Stimulated activated naive CD8-positive, alpha-beta T cell treated with anti-CD3 and anti-CD28 coated beads, Interleukin-15, amount 100 ng/mL, for 72 hours (primary cell): Measurements from ENCODE around the gene CYB5B.

Experiments
- ATAC-seq: fragments of 150-1000 bp; cut with Tn5 transposase; 2 replicates; pipeline ENCODE4 v1.10.0; 2021; ENCODE audit warnings: mild to moderate bottlenecking, moderate library complexity
- DNase-seq, 2 donors: peaks; one replicate each; pipeline ENCODE4 v3.0.0; 2021 to 2022
- H3K27ac Mint-ChIP-seq, 2 donors: one replicate each; pipeline ENCODE4 v1.8.0; 2022; ENCODE audit warnings: mild to moderate bottlenecking in 2 of 2, mixed read lengths in 2 of 2, moderate library complexity in 2 of 2
- H3K27me3 Mint-ChIP-seq: one replicate; pipeline ENCODE4 v1.8.0; 2022; ENCODE audit warnings: mixed read lengths
- H3K4me1 Mint-ChIP-seq: one replicate; pipeline ENCODE4 v1.8.0; 2022; ENCODE audit warnings: mild to moderate bottlenecking, mixed read lengths
- H3K4me3 Mint-ChIP-seq, 2 donors: one replicate each; pipeline ENCODE4 v1.8.0; 2022; ENCODE audit warnings: mild to moderate bottlenecking in 2 of 2, mixed read lengths in 2 of 2, moderate library complexity in 1 of 2
- H3K9me3 Mint-ChIP-seq, 2 donors: one replicate each; pipeline ENCODE4 v1.8.0; 2022; ENCODE audit warnings: mixed read lengths in 2 of 2

Gene CYB5B

DNA sequence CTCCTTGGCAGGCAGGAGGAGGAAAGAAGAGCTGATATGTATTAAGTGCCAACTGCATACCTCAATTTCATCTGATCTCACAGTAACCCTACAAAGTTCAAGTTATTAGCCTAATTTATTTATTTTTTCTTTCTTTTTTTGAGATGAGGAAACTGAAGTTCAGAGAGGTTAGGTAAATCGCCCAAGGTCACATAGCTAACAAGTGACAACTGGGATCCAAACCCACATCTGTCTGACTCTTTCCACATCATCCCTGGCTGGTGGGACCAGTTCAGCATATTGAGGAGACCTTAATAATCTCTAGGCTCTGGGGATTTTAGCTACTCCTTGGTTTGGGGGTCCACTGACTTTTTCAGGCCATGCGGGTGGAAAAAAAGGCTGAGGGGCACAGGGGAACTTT, 60.9 kb downstream of the CYB5B start:
- ATAC-seq: no peak
- Mint-ChIP-seq H3K9me3 (no peaks in the 10 kb centered on the region), H3K4me3 (no peak overlapping the region), H3K27ac (no peak overlapping the region), H3K27me3 (peaks cover 31% of the 10 kb centered on the region), H3K4me1 (peaks cover 9% of the 10 kb centered on the region)
- no peak for DNase-seq

DNA sequence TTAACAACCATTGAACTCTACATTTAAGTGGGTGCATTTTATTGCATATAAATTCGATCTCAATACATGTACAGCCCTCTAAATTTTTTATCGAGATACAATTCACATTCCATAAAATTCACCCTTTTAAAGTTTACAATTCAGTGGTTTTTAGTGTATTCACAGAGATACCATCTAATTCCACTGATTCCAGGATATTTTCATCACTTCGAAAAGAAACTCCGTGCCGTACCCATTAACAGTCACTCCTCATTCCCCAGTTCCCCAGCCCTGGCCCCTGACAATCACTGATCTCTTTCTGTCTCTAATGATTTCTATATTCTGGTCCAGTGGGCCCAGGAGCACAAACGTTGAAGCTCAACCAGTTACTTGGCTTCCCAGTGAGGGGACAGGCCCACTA, 61.4 kb downstream of the CYB5B start:
- peaks cover 6% of the 10 kb centered on the region for H3K4me1 Mint-ChIP-seq
- peaks cover 31% of the 10 kb centered on the region for H3K27me3 Mint-ChIP-seq
- no peaks in the 10 kb centered on the region for H3K9me3 Mint-ChIP-seq
- no peak for DNase-seq
- H3K27ac Mint-ChIP-seq: peak overlapping the region; percentile 4 to 43
- no peak for ATAC-seq
- no peak overlapping the region for H3K4me3 Mint-ChIP-seq

DNA sequence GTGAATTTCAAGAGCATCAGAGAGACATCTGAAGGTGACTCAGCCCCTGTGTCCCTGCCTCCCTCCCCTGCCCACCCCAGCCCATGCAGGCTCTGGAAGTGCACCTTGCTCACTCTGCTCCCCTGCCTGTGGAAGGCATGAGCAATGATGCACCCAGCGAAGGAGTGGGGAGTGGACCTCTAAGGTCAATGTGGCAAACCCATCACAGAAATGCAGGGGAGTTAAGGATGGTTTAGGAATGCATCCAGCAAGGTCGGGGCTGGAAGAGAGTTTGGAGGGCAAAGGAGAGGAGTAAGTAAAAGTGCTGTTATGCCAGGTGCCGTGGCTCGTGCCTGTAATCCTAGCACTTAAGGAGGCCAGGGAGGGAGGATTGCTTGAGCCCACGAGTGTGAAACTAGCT, 61.9 kb downstream of the CYB5B start:
- peaks cover 5% of the 10 kb centered on the region for H3K4me1 Mint-ChIP-seq
- peaks cover 31% of the 10 kb centered on the region for H3K27me3 Mint-ChIP-seq
- DNase-seq: no peak
- ATAC-seq: no peak
- H3K9me3 Mint-ChIP-seq: no peaks in the 10 kb centered on the region
- no peak overlapping the region for H3K4me3 Mint-ChIP-seq
- H3K27ac Mint-ChIP-seq: no peak overlapping the region

DNA sequence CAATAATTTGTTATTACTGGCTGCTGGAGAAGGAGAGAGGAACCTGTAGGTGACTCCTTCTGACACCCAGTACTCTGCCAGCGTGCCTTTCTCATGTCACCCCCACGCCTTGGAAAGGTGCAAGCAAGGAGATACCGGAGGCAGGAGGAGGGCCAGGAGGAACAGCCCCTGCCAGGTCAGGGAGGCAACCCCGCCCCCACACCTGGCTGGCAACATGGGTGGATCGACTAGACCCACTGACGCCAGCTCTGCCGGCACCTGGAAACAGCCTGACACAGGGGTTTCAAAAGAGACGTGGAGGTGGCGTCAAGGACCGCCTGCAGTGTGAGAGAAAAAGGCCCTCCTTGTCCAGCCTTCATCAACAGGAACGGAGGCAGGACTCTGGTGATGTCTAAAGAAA, 62.3 kb downstream of the CYB5B start:
- Mint-ChIP-seq H3K9me3 (no peaks in the 10 kb centered on the region), H3K27ac (no peak overlapping the region), H3K4me3 (no peak overlapping the region), H3K4me1 (peaks cover 2% of the 10 kb centered on the region), H3K27me3 (peaks cover 31% of the 10 kb centered on the region)
- ATAC-seq: no peak
- no peak for DNase-seq

DNA sequence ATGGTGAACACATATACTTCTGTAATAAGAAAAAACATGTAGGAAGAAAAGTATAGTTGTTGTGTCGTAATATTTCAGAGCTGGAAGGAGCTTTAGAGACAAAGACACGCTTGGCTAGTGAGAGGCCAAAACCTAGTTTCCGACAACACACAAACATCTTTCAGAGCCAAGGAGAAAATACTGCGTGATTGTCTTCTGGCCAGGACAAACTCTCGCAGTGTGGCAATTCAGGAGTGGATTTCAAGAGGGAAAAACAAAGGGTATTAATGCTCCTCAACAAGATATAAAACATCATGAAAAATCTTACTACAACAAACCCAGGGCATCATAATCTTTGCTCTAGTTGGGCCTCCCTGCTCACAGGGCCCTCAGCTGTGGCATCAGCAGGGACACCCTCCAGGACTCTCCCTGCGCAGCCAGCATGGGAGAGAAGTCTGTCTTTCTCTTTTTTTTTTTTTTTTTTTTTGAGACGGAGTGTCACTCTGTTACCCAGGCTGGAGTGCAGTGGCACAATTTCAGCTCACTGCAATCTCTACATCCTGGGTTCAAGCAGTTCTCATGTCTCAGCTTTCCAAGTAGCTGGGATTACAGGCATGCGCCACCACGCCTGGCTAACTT, 66.4 kb downstream of the CYB5B start:
- Mint-ChIP-seq H3K9me3 (no peaks in the 10 kb centered on the region), H3K27me3 (peaks cover 13% of the 10 kb centered on the region), H3K27ac (no peak overlapping the region), H3K4me1 (peaks cover 11% of the 10 kb centered on the region), H3K4me3 (no peak overlapping the region)
- ATAC-seq (no peak), DNase-seq (no peak)

DNA sequence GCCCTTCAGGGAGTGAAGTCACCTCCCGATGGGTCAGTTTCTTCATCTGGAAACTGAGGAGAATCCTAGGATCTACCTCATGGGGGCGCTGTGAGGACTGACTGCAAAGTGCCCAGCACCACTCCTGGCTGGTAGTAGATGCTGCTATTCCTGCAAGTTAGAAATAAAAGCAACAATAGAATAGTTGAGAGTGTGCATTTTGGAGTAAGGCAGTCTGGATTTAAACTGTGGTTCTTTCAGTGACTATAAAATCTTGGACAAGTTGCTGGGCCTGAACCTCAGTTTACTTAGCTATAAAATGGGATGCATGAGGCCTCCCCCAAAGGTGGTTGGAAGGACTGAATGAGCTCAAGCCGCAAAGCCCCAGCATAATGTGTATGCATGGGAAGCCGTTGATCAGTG, 70.6 kb downstream of the CYB5B start:
- Mint-ChIP-seq H3K4me3 (no peak overlapping the region), H3K27me3 (peaks cover 16% of the 10 kb centered on the region), H3K9me3 (no peaks in the 10 kb centered on the region), H3K27ac (peak overlapping the region; percentile 30 to 86), H3K4me1 (peaks cover 27% of the 10 kb centered on the region)
- ATAC-seq (peak; percentile 64), DNase-seq (peak; percentile 39 to 50)

DNA sequence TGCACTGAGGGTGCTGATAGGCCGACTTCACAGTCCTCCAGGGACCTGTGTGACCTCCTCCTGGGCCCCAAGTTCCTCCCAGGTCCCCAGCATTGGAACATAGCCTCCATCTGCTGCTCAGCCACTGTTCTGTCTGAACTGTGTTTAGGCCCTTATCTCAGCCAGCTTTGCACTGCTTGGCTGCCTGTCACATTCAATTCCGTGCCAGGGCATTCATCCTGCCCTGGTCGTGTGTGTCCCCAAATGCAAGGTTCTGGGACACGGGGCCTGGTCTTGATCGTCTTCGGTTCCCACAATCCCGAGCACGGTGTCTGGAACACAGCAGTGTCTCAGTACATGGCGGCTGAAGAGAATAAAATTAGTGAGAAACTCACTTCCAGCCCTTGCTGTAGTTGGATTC, 71.4 kb downstream of the CYB5B start:
- no peak overlapping the region for H3K4me3 Mint-ChIP-seq
- no peak for ATAC-seq
- H3K27ac Mint-ChIP-seq: peak overlapping the region in 1 of 2 donors; percentile 61
- H3K4me1 Mint-ChIP-seq: peaks cover 27% of the 10 kb centered on the region
- no peaks in the 10 kb centered on the region for H3K9me3 Mint-ChIP-seq
- H3K27me3 Mint-ChIP-seq: peaks cover 16% of the 10 kb centered on the region
- no peak for DNase-seq

DNA sequence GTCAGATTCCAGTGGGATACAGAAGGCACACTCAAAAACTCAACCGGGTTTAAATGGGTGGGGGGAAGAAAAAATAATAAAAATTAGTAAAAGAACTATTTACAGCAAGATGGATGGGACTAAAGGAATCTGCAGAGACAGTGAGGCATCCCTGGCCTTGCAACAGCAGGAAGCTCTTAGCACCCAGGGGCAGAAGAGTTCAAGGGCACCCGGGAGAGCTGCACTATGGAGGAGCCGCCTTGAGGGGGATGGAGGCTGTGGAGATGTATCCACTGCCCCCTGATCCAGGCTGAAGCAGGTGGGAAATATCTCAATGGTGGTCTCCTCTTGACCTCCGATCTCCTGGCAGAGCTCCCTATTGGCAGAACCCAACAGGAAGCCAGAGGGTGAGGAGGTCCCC, 72.0 kb downstream of the CYB5B start:
- peaks cover 27% of the 10 kb centered on the region for H3K4me1 Mint-ChIP-seq
- no peak overlapping the region for H3K4me3 Mint-ChIP-seq
- ATAC-seq (no peak), DNase-seq (no peak)
- H3K27me3 Mint-ChIP-seq: peaks cover 16% of the 10 kb centered on the region
- H3K27ac Mint-ChIP-seq: peak overlapping the region in 1 of 2 donors; percentile 61
- no peaks in the 10 kb centered on the region for H3K9me3 Mint-ChIP-seq

DNA sequence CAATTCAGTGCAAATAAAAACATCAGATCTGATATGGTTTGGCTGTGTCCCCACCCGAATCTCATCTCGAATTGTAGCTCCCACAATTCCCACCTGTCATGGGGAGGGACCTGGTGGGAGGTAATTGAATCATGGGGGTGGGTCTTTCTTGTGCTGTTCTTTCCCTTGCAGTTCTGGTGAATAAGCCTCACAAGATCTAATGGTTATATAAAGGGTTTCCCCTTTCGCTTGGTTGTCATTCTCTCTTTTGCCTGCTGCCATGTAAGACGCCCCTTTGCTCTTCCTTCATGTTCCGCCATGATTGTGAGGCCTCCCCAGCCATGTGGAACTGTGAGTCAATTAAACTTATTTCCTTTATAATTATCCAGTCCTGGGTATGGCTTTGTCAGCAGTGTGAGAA, 72.5 kb downstream of the CYB5B start:
- ATAC-seq: no peak
- peaks cover 30% of the 10 kb centered on the region for H3K4me1 Mint-ChIP-seq
- H3K9me3 Mint-ChIP-seq: no peaks in the 10 kb centered on the region
- H3K4me3 Mint-ChIP-seq: no peak overlapping the region
- peak overlapping the region in 1 of 2 donors; percentile 90 for H3K27ac Mint-ChIP-seq
- DNase-seq: no peak
- peaks cover 16% of the 10 kb centered on the region for H3K27me3 Mint-ChIP-seq

DNA sequence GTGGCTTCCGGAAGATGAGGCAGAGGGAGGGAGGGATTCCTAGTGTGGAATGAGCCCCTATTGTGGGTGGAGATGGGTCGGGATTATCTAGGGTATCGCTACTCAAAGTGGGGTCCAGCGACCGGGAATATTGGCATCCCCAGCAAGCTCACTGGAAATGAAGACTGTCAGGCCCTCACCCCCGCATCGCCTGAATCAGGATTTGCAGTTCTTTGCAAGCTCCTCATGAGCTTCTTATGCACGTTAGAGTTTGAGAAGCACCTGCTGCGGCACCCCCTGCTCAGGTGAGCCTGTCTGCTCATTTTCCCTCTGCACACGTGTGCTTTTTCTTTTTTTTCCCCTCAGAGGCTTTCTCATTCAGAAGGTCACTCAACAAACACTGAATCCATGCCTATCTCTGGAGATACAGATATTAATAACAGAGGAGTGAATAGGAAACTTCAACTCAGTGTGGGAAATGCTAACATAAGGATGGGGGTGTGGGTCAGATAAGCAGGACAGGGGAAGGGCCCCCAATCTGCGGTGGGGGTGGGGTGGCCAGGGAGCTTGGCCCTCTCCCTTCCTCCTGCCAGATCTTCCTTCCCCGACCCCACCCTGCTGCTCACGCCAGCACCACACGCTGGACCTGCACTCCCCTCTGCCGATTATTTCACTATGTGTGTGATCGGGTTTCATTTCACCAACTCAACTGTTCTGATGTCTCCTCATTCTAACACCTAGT, 73.6 kb downstream of the CYB5B start:
- Mint-ChIP-seq H3K27me3 (peaks cover 16% of the 10 kb centered on the region), H3K4me1 (peaks cover 35% of the 10 kb centered on the region), H3K27ac (peak overlapping the region in 1 of 2 donors; percentile 76), H3K9me3 (no peaks in the 10 kb centered on the region), H3K4me3 (no peak overlapping the region)
- DNase-seq (no peak), ATAC-seq (no peak)

DNA sequence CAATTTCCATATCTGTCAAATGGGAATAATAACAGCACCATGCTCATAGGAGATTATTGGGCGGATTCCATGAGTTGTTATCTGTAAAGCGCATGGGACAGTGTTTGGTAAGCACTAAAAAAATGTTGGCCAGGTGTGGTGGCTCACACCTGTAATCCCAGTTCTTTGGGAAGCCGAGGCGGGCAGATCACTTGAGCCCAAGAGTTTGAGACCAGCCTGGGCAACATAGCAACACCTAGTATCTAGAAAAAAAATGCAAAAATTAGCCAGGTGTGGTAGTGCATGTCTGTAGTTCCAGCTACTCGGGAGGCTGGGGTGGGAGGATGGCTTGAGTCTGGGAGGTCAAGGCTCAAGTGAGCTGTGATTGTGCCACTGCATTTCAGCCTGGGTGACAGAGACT, 74.5 kb downstream of the CYB5B start:
- H3K4me3 Mint-ChIP-seq: no peak overlapping the region
- H3K27ac Mint-ChIP-seq: no peak overlapping the region
- H3K4me1 Mint-ChIP-seq: peaks cover 35% of the 10 kb centered on the region
- DNase-seq (no peak), ATAC-seq (no peak)
- no peaks in the 10 kb centered on the region for H3K9me3 Mint-ChIP-seq
- H3K27me3 Mint-ChIP-seq: peaks cover 16% of the 10 kb centered on the region

DNA sequence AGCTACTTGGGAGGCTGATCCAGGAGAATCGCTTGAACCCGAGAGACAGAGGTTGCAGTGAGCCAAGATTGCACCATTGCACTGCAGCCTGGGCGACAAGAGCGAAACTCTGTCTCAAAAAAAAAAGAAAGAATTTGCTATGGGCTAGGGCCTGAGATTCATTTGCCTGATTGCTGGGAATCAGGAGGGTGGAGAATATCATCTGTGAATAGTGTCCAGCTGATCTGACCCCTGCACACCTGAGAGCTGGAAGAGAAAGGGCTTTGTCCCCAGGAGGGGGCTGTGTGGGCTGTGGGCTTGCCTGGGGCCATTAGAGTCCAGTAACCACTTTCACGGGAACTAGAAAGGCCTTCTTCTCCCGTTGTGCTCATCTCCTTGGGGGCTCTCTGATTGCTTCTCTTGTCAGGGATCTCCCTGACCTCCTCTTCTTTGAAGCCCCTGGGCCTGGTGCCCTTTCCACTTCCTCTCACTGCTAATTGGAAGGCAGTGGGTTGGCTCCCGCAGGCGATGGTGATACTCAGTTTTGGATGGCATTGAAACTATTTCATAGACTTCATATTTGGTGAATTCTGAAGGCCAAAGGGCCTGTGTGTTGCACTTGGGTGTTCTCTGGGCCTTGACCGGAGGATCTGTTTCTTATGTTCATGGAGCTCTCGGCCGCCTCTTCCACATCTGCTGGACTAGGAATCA, 75.3 kb downstream of the CYB5B start:
- Mint-ChIP-seq H3K27me3 (peaks cover 16% of the 10 kb centered on the region), H3K4me1 (peaks cover 35% of the 10 kb centered on the region), H3K27ac (no peak overlapping the region), H3K4me3 (no peak overlapping the region), H3K9me3 (no peaks in the 10 kb centered on the region)
- DNase-seq: no peak
- ATAC-seq: no peak

DNA sequence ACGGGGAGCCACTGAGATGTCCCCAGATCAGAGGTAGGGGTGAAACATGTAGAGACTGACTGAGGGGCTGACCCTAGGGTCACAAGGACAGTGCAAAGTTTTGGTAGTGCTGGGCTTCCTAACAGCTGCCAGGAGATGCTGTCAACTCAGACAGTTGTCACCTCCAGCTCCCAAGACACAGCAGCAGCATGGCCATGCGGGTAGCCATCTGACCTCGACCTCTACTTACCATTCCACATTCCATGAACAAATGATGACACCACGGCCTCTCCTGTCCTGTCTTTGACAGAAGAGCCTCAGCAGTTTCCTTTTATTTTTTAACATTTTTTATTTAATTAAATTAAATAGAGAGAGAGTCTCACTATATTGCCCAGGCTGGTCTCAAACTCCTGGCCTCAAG, 76.1 kb downstream of the CYB5B start:
- peaks cover 16% of the 10 kb centered on the region for H3K27me3 Mint-ChIP-seq
- H3K27ac Mint-ChIP-seq: no peak overlapping the region
- H3K4me1 Mint-ChIP-seq: peaks cover 27% of the 10 kb centered on the region
- DNase-seq (no peak), ATAC-seq (no peak)
- no peaks in the 10 kb centered on the region for H3K9me3 Mint-ChIP-seq
- no peak overlapping the region for H3K4me3 Mint-ChIP-seq

DNA sequence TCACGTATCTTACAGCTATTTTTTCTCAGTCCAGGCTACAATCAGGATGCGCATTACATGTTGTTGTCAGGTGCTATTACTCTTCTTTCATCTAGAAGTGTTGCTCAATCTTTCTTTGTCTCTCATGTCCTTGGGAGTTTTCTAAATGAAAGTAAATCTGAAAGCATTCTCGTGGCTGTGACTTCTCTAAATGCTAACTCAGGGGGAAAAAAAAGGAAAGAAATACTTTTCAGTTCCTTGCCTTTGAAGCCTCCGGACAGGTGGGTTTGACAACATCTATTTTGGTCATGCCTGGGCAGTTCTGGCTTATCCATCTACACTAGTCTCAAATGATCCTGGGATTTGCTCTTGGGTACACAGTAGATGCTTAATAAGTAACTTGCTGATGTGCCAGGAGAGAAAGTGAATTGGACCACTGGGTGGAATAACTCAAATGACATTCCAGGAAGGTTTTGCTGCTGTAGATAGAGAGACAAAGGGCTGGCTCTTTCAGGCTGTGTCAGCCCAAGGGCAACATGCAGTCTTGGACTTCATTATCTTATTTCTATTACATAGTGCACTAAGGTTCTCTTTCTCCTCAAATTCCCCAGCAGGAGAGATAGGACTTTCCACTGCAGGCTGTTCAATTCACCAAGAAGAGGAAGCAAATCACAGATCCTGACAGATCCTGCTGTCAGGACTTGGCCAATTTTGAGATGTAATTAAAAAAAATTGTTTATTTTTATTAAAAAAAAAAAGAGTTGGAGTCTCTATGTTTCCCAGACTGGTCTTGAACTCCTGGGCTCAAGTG, 77.7 kb downstream of the CYB5B start:
- peaks cover 15% of the 10 kb centered on the region for H3K27me3 Mint-ChIP-seq
- H3K4me3 Mint-ChIP-seq: peak overlapping the region; percentile 5 to 18
- H3K9me3 Mint-ChIP-seq: no peaks in the 10 kb centered on the region
- no peak for ATAC-seq
- peaks cover 11% of the 10 kb centered on the region for H3K4me1 Mint-ChIP-seq
- DNase-seq: no peak
- peak overlapping the region; percentile 23 to 56 for H3K27ac Mint-ChIP-seq

DNA sequence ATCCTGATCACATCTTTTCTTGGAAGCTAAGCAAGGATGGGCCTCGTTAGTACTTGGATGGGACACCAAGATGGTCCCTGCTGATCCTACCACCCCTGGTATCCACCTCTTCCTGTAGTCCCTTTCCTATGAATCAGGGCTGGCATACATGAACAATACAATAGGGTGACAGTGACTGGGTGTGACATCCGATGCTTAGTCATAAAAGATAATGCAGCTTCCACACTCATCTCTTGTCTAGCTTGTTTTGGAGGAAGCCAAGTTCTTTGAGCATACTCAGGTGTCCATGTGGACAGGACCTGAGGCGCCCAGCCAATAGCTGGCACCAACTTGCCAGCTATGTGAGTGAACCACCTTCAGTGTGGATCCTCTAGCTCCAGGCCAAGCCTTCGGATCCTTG, 78.8 kb downstream of the CYB5B start:
- Mint-ChIP-seq H3K4me3 (no peak overlapping the region), H3K27ac (peak overlapping the region; percentile 63 to 80), H3K4me1 (peaks cover 8% of the 10 kb centered on the region), H3K9me3 (no peaks in the 10 kb centered on the region), H3K27me3 (peaks cover 14% of the 10 kb centered on the region)
- DNase-seq: no peak
- ATAC-seq: no peak
